ENCODE measurements around the gene EXOC6B.
"Not testable (repeated sequence)": the region's sequence is repeated elsewhere in the genome, so short reads cannot be mapped to it uniquely, and the experiment has no call there.

EXOC6B gene

GRCh38 chr2:72676341-72677025 is 149.3 kb downstream of the EXOC6B start:
- DNase-seq = no peak

DNA sequence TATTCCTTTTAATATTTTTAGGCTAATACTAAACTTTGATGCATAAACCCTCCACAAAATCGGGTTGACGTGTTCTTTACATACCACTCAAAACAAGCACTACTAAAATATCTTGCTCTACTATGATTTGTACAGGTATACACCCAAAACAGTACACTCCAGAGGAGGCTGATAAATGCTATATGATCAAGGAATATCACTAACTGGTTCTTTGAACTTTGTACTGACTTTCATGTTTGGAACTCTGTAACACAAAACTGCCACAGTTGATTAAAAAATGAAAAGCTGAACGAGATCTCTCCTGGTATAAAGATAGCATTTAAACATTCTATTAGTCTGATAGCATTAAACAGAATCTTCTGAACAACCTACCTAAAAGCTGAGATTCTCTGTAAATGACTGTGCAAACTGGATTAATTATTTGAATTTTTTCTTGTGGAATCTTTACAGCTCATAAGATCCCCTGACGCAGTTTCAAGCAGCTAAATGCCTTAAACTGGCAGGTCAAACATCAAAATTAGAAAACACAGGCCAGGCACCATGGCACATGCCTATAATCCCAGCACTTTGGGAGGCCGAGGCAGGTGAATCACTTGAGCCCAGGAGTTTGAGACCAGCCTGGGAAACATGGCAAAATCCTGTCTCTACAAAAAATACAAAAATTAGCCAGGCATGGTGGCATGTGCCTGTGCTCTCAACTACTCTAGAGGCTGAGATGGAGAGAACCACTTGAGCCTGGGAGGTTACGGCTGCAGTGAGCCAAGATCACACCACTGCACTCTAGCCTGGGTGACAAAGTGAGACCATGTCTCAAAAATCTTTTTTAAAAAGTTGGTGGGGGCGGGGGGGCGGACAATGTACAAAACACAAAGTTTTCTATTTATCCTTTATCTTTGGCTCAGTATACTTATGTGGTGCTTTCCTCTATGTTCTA is 150.6 kb downstream of the EXOC6B start:
- no peak for DNase-seq

DNA sequence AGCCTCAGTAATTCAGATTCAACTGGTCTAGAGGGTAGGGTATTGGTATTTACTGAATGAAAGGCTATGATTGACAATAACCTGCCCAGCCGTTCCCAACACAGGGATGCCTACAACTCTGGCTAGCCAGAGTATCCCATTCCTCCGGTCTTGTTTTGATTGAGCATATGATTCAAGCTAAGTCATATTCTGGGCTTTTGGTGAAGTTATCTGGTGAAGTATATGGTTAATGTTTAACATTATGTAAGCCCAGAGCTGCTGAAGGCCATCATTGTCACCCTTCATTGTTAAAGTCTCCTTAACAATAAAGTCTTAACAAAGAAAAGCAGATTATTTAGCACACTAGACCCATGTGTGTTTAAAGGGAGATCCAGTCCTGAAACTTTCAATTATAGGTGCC is 152.6 kb downstream of the EXOC6B start:
- DNase-seq = no peak

DNA sequence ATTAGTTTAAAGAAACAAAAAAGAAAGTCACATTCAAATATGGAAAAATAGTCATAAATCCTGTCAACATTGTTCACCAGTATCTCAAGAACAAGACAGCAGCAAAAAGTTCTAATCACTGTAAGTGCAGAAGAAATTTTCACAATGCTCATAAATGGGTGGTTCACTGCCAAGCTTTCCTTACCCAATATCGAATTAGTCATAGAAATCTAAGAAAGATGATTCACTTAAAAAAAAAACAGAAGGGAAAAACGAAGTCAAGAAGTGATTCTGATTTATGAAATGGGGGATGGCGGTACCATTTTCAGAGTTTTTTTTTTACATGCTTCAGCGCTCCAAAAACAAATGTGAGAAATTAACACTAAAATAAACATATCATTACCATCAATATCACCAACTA is 156.7 kb downstream of the EXOC6B start:
- no peak for DNase-seq

- no peak for DNase-seq
These were observed 157.2 kb downstream of the EXOC6B start for GRCh38 chr2:72668647-72669046.

DNA sequence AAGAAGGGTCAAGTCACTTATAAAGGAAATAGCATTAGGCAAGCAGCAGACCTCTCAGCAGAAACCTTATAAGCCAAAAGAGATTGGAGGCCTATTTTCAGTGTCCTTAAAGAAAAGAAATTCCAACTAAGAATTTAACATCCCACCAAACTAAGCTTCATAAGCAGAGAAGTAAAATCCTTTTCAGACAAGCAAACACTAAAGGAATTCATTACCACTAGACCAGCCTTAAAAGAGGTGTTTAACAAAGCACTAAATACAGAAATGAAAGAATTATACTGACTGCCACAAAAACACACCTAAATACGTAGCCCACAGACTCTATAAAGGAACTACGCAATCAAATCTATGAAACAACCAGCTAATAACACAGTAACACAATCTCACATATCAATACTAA is 160.4 kb downstream of the EXOC6B start:
- DNase-seq = no peak

- no peak for DNase-seq
These were observed 163.8 kb downstream of the EXOC6B start for GRCh38 chr2:72661985-72662384.

DNA sequence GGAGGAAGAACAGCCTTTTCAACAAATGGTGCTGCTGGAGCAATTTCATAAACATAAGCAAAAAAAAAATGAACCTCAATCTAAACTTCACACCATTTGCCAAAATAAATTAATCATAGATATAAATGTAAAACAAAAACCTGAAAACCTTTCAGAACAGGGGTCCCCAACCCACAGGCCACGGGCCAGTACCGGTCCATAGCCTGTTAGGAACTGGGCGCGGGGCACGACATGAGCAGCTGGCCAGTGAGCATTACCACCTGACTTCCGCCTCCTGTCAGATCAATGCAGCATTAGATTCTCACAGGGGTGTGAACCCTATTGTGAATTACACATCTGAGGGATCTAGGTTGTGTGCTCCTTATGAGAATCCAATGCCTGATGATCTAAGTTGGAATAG is 176.0 kb downstream of the EXOC6B start:
- no peak for DNase-seq

GRCh38 chr2:72641221-72641620 is 184.6 kb downstream of the EXOC6B start:
- DNase-seq = not testable (repeated sequence)

DNA sequence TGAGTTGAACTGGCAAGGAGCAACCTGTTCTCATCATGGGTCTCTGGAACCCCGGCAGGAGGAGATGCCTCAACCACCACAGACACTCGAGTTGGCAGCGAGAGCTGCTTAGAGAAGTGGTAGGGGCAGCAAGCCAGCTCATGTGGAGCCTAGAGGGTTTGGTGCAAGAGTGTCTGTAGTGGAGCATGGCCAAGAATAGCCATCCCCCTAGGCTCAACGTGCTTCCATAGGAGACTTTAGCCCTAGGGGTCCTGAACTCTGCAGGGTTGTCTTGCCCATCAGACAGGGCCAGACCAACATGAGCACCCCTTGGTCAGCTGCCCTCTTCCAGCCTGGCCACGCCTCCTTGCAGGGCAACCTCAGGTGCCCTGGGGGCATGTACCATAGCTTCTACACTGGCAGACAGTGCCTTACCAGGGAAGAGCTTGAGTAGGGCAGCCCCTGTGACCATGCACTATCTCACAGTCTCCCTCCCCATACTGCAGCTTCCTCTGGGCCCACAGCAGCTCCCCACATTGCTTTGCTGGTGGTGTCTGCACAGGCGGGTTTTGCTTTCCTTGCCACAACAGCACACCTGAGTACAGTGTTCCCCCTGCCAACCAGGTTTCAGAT is 187.1 kb downstream of the EXOC6B start:
- no peak for DNase-seq

DNA sequence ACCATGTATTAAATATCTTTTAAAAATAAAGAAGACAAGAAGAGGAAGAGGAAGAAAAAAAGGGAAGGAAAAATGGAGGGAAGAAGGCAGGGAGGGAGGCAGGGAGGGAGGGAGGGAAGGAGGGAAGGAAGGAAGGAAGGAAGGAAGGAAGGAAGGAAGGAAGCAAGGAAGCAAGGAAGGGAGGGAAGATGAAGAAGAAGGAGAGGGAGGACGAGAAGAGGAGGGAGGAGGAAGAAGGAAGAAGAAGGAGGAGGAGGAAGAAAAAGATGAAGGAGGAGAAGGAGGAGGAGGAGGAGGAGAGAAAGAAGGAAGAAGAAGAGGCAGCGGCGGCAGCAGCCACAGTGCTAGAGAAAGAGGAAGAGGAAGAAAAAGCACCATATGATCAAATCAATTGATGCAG is 189.6 kb downstream of the EXOC6B start:
- no peak for DNase-seq

DNA sequence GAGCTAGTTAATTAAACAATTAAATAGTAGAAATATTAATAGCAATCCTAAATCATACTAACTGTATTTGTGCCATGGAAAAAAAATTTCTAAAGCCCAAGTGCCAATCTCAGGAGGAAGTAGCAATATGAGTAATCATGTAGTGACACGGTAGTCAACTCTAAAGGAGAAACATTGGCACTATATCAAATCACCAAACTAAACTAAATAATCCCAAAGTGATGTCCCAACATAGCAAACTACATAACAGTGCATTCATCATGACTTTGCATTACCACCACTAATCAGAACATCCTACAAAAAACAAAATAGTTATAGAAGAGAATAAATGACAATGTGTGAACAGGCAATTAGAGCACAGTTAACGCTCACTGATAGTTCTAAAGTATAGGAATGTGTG is 195.1 kb downstream of the EXOC6B start:
- DNase-seq = no peak

GRCh38 chr2:72629062-72629461 is 196.8 kb downstream of the EXOC6B start:
- DNase-seq = no peak

DNA sequence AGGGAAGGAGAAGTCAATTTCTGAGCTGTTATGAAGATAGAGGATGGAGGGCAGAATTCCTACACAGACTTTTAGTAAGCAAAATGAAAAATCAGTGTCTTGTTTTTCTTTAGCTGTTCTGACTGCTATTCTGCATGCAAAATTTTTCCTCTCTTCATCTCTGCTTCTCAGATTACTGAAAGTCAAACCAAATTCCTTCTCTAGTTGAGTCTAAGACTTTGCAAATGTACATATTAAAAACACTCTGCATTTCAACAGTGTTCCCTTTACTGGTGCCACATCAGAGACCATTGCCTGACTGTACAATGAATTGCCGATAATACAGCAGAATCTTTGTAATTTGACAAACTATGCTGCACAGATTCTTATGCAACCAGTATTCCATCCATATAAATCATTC is 198.8 kb downstream of the EXOC6B start:
- DNase-seq = no peak

GRCh38 chr2:72625366-72625765 is 200.5 kb downstream of the EXOC6B start:
- DNase-seq = no peak

DNA sequence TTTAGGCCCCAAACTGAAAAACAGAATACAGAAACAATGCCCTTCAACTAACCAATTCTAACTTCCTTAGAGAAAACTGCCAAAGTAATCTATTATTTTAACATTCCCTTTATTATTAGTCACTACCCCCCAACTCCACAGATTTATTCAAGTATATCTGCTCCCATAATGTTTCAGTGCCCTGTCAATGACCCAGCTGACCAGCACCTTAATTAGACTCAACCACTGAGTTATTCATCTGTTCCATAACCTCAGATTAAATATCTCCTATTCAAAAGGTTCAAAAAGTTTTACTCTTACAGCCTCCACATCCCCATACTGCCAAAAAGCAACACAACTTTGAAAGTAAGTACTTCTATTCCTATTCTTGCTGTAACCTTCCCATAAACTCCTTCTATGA is 202.4 kb downstream of the EXOC6B start:
- DNase-seq = no peak

DNA sequence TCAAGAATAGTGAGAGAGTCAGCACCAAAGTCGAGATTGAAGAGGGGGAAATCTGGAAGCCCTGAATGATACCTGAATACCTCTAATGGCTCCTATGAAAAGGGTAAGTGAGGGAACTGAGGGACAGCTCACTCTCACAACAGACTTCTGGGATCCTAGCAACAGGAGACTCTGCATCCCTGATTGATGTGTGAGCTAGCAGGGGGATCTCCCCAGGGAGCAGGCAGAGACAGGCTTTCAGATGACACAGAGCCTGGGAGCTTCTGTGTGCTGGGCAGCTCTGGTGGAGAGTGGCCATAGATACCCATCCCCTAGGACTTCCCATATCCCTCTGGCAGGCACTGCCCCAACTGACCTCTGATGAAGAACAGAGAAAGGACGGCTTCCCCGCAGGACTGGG is 206.2 kb downstream of the EXOC6B start:
- no peak for DNase-seq

DNA sequence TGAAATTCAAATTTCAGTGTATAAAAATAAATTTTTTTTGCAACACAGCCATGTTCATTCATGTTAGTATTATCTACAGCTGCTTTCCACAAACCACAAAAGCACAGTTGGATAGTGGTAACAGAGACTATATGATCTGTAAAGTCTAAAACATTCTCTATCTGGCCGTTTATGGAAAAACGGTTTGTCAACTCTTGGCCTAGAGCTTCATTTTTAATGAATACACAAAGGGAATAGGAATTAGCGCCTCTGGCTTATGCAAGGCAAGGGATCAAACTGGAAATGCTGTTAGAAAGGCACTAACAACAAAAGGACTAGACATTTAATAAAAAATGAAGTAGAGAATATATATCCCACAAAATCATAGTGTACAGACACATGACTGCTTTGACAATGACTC is 211.9 kb downstream of the EXOC6B start:
- DNase-seq = no peak

GRCh38 chr2:72612614-72613160 is 213.1 kb downstream of the EXOC6B start:
- no peak for DNase-seq

GRCh38 chr2:72607189-72607588 is 218.6 kb downstream of the EXOC6B start:
- DNase-seq = no peak

GRCh38 chr2:72605836-72606442 is 219.9 kb downstream of the EXOC6B start:
- peak in 1 of 2 donors; percentile 6 for DNase-seq

GRCh38 chr2:72604468-72604867 is 221.4 kb downstream of the EXOC6B start:
- DNase-seq = no peak

DNA sequence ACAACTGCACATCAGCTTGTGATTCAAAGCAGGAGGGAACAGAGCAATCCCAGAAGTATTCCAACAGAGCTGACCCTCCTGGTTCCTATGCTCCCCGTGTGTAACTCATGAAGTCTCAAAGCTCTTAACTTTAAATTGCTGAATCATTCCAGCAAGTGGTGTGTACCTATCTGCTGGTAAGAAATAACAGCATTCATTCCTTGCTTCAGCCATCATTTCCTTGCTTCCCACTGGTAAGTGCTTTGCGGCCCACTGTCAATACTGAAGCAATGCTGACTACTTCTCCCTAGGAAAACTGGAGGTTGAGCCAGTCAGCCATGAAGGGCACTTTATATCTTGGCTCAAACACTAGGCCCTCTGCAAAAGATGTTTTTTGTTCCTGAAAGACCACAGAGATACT is 222.4 kb downstream of the EXOC6B start:
- DNase-seq = no peak
